DND-41 (cell line): Measurements from ENCODE around the gene MAP1A.
A peak's percentile ranks its signal among the peaks of the same experiment; 100 is the strongest.

Experiments used
- ATAC-seq: fragments of 200-7000 bp; cut with Tn5 transposase; 3 replicates; pipeline ENCODE4 v1.9.1; 2021; ENCODE audit warnings: low read depth; ENCODE audit not compliant: insufficient read depth
- DNase-seq: peaks from one replicate; pipeline ENCODE4 v3.0.0-alpha.2; 2020
- H2AFZ ChIP-seq: 2 replicates; pipeline ENCODE4 v1.6.0; 2012; ENCODE audit warnings: low read depth, low read length
- H3K27ac ChIP-seq: 2 replicates; pipeline ENCODE4 v1.5.1; 2012; ENCODE audit warnings: low read length, inconsistent platforms
- H3K27me3 ChIP-seq: fragments of 200-600 bp; sonication (generic); 2 replicates; pipeline ENCODE4 v1.6.0; 2012; ENCODE audit warnings: low read length, mild to moderate bottlenecking, inconsistent platforms; ENCODE audit not compliant: insufficient read depth, poor library complexity
- H3K36me3 ChIP-seq: 2 replicates; pipeline ENCODE4 v1.5.1; 2012; ENCODE audit warnings: low read length, inconsistent platforms; ENCODE audit not compliant: insufficient read depth
- H3K4me1 ChIP-seq: 2 replicates; pipeline ENCODE4 v1.5.1; 2012; ENCODE audit warnings: mild to moderate bottlenecking, low read length; ENCODE audit not compliant: insufficient read depth
- H3K4me2 ChIP-seq: 2 replicates; pipeline ENCODE4 v1.6.0; 2012; ENCODE audit warnings: mild to moderate bottlenecking, moderate library complexity, low read length, inconsistent platforms; ENCODE audit not compliant: insufficient read depth
- H3K4me3 ChIP-seq, 2 experiments: fragments of 200-600 bp in 1 of 2; shearing (Covaris generic) in 1 of 2; 2 replicates each; pipeline ENCODE4 v1.5.1; 2012 to 2016; ENCODE audit warnings: inconsistent platforms in 2 of 2, low read length in 2 of 2, mild to moderate bottlenecking in 2 of 2, low read depth in 1 of 2, moderate library complexity in 1 of 2
- H3K79me2 ChIP-seq: 2 replicates; pipeline ENCODE4 v1.6.0; 2012; ENCODE audit warnings: low read length, inconsistent platforms; ENCODE audit not compliant: insufficient read depth
- H3K9ac ChIP-seq: 2 replicates; pipeline ENCODE4 v1.6.0; 2012; ENCODE audit warnings: low read depth, mild to moderate bottlenecking, inconsistent platforms, low read length, moderate library complexity
- H3K9me3 ChIP-seq: 2 replicates; pipeline ENCODE4 v1.5.1; 2012; ENCODE audit warnings: low read length, moderate library complexity, mild to moderate bottlenecking, inconsistent platforms; ENCODE audit not compliant: insufficient read depth, severe bottlenecking
- H4K20me1 ChIP-seq: 2 replicates; pipeline ENCODE4 v1.6.0; 2012; ENCODE audit warnings: low read length; ENCODE audit not compliant: insufficient read depth
- CTCF ChIP-seq: IDR thresholded peaks from 2 replicates; pipeline ENCODE4 v1.5.1; 2012; ENCODE audit warnings: borderline replicate concordance, low read length, moderate library complexity, mild to moderate bottlenecking; ENCODE audit not compliant: poor library complexity, severe bottlenecking; ENCODE audit errors: extremely low read depth
- EZH2 ChIP-seq: IDR thresholded peaks from 3 replicates; pipeline ENCODE4 v1.6.1; 2012; ENCODE audit warnings: borderline replicate concordance, low read depth, mild to moderate bottlenecking, moderate library complexity, low read length, inconsistent platforms; ENCODE audit not compliant: severe bottlenecking

The MAP1A gene

DNA sequence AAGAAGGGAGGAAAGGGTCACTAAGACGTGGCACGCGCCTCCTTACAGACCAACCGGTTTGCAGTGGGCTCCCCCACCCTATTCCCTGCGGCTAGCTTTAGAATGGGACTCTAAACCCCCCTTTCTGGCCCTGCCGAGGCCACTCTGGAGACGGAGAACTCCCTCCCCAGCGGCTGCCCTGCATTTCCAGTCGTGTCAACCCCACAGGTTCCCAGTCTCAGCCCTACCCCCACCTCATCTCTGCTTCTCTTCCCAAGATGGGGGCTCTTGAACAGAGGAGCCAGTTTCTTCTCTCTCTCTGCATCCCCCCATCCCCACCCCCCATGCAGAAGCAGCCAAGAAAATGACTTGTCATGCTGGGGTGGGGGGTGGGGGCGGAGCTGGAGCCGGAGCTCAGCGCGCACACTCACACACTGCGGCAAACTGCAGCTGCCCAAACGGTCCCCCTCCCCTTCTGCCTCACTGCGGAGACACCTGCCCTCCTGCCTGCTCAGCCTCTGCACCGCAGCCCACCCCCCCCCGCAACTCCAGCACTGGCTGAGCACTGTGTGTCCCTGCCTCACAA lies 871 bp downstream of the MAP1A start:
- Histone ChIP-seq H3K27me3 (no peaks in the 10 kb centered on the region), H3K9me3 (no peaks in the 10 kb centered on the region), H3K79me2 (peaks cover 59% of the 10 kb centered on the region), H3K4me3 (peak overlapping the region; percentile 53 to 92; a peak in 3 of 4 replicates), H2AFZ (peak overlapping the region; percentile 67), H3K36me3 (peaks cover 34% of the 10 kb centered on the region), H4K20me1 (peaks cover 31% of the 10 kb centered on the region; the same call in 1 of the 2 replicates), H3K4me2 (peak overlapping the region; percentile 81), H3K27ac (peak overlapping the region; percentile 97), H3K9ac (peak overlapping the region; percentile 75), H3K4me1 (peaks cover 61% of the 10 kb centered on the region)
- ATAC-seq (peak; percentile 80), DNase-seq (peak; percentile 92)
- TF ChIP-seq CTCF (no peak), EZH2 (no peak)

DNA sequence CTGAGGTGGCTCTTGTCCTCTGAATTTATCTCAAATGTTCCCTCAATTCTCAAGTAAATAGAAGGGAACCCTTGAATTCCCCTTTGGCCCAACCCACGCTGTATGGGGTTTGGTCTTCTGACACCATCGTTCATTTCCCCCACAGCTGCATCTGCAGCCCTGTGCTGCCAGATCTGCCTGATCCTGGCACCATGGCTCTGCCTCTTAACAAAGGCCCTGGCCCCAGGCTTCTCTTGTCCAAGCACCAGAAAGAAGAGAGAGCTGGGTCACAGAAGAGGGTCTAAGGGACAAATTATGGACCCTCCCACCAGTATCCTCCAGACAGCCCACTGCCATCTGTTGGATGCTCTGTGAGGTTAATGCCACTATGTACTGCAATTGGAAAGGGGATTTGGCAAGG lies 1.8 kb downstream of the MAP1A start:
- peak; percentile 20; the same call in 2 of the 3 replicates for ATAC-seq
- H3K27ac ChIP-seq: peak overlapping the region; percentile 97
- TF ChIP-seq EZH2: no peak
- H3K36me3 ChIP-seq: peaks cover 43% of the 10 kb centered on the region
- H3K4me3 ChIP-seq: peak overlapping the region; percentile 18 to 92; a peak in 3 of 4 replicates
- H3K9ac ChIP-seq: peak overlapping the region; percentile 75
- peaks cover 62% of the 10 kb centered on the region for H3K79me2 ChIP-seq
- peaks cover 39% of the 10 kb centered on the region; the same call in 1 of the 2 replicates for H4K20me1 ChIP-seq
- H3K4me2 ChIP-seq: peak overlapping the region; percentile 81
- no peak overlapping the region for H2AFZ ChIP-seq
- no peaks in the 10 kb centered on the region for H3K27me3 ChIP-seq
- peak; percentile 46 for DNase-seq
- H3K9me3 ChIP-seq: no peaks in the 10 kb centered on the region
- peaks cover 52% of the 10 kb centered on the region for H3K4me1 ChIP-seq

- DNase-seq: no peak
- ATAC-seq: no peak
- Histone ChIP-seq H3K9ac (no peak overlapping the region), H3K27me3 (no peaks in the 10 kb centered on the region), H2AFZ (no peak overlapping the region), H3K4me1 (peaks cover 43% of the 10 kb centered on the region), H3K36me3 (peaks cover 53% of the 10 kb centered on the region), H3K9me3 (no peaks in the 10 kb centered on the region), H3K4me2 (peak overlapping the region; percentile 81; the same call in 1 of the 2 replicates), H3K27ac (peak overlapping the region; percentile 97), H3K4me3 (no peak overlapping the region), H4K20me1 (peaks cover 48% of the 10 kb centered on the region; the same call in 1 of the 2 replicates), H3K79me2 (peaks cover 65% of the 10 kb centered on the region)
- TF ChIP-seq EZH2 (no peak), CTCF (no peak)
Measured at GRCh38 chr15:43520138-43520537, 2.7 kb downstream of the MAP1A start.

GRCh38 chr15:43521419-43521818 lies 4.0 kb downstream of the MAP1A start:
- Histone ChIP-seq H3K27ac (no peak overlapping the region), H2AFZ (no peak overlapping the region), H3K4me3 (no peak overlapping the region), H3K79me2 (peaks cover 68% of the 10 kb centered on the region), H3K4me2 (no peak overlapping the region), H3K9ac (no peak overlapping the region), H3K4me1 (peaks cover 30% of the 10 kb centered on the region), H3K9me3 (no peaks in the 10 kb centered on the region), H3K36me3 (peaks cover 65% of the 10 kb centered on the region), H4K20me1 (peaks cover 56% of the 10 kb centered on the region; the same call in 1 of the 2 replicates), H3K27me3 (no peaks in the 10 kb centered on the region)
- DNase-seq (no peak), ATAC-seq (no peak)
- TF ChIP-seq CTCF (no peak), EZH2 (no peak)
